GM19395 (cell line): Measurements from ENCODE around the gene ALKBH6.
"Not testable (repeated sequence)": the region's sequence is repeated elsewhere in the genome, so short reads cannot be mapped to it uniquely, and the experiment has no call there.

Experiments used
- ATAC-seq: cut with Tn5 transposase; IDR thresholded peaks from one replicate; pipeline ENCODE4 v1.9.1; 2021; ENCODE audit warnings: mild to moderate bottlenecking, moderate library complexity; ENCODE audit not compliant: unreplicated experiment

Gene ALKBH6

GRCh38 chr19:35993923-35994598 lies 20.0 kb downstream of the ALKBH6 start:
- no peak for ATAC-seq

GRCh38 chr19:35992907-35993765 lies 20.9 kb downstream of the ALKBH6 start:
- ATAC-seq: no peak

GRCh38 chr19:35991731-35992450 lies 22.1 kb downstream of the ALKBH6 start:
- no peak for ATAC-seq

GRCh38 chr19:35990771-35991730 lies 23.0 kb downstream of the ALKBH6 start:
- ATAC-seq: no peak

- ATAC-seq: no peak
These were observed 23.9 kb downstream of the ALKBH6 start for GRCh38 chr19:35990156-35990555.

- ATAC-seq: no peak
These were observed 25.2 kb downstream of the ALKBH6 start for GRCh38 chr19:35988824-35989223.

GRCh38 chr19:35987571-35987896 lies 26.5 kb downstream of the ALKBH6 start:
- ATAC-seq: no peak

- ATAC-seq: no peak
These were observed 27.1 kb downstream of the ALKBH6 start for GRCh38 chr19:35986664-35987570.

- no peak for ATAC-seq
These were observed 27.9 kb downstream of the ALKBH6 start for GRCh38 chr19:35986111-35986510.

- ATAC-seq: no peak
These were observed 30.8 kb downstream of the ALKBH6 start for GRCh38 chr19:35983177-35983576.

- not testable (repeated sequence) for ATAC-seq
These were observed 33.0 kb downstream of the ALKBH6 start for GRCh38 chr19:35980997-35981396.

- ATAC-seq: no peak
These were observed 35.1 kb downstream of the ALKBH6 start for GRCh38 chr19:35978832-35979365.

- no peak for ATAC-seq
These were observed 35.7 kb downstream of the ALKBH6 start for GRCh38 chr19:35978271-35978670.

- no peak for ATAC-seq
These were observed 36.4 kb downstream of the ALKBH6 start for GRCh38 chr19:35977446-35978222.

GRCh38 chr19:35975608-35976214 lies 38.3 kb downstream of the ALKBH6 start:
- no peak for ATAC-seq

- ATAC-seq: no peak
These were observed 40.5 kb downstream of the ALKBH6 start for GRCh38 chr19:35973487-35973886.

GRCh38 chr19:35966771-35967170 lies 47.2 kb downstream of the ALKBH6 start:
- no peak for ATAC-seq

GRCh38 chr19:35963514-35963913 lies 50.5 kb downstream of the ALKBH6 start:
- ATAC-seq: no peak
